ENCODE measurements around the gene NLGN4X.

- no peak for TF ChIP-seq CTCF (IDR thresholded peaks at IDR 0.05)
- TF ChIP-seq POLR2AphosphoS5 (IDR thresholded peaks at IDR 0.05; ENCODE audit: low read depth, low read length), result no peak
- TF ChIP-seq SIN3A (IDR thresholded peaks at IDR 0.05; ENCODE audit: borderline replicate concordance, insufficient read depth, low read depth, low read length), result no peak
Measured at GRCh38 chrX:5965406-5965805, 263.3 kb downstream of the NLGN4X start.
